Large intestine (tissue), 3 donors: ENCODE results near the gene ELMO1. TPM values are rescaled to one million over a fixed set of nuclear protein-coding genes. Genes with fewer than 3 reads are reported as not detected.

ENCODE experiments used
- DNase-seq, 2 donors: peaks; one replicate each; pipeline versions ENCODE4 v3.0.0 to v3.0.0-alpha.2; 2013
- H3K27ac ChIP-seq: one replicate; pipeline ENCODE4 v1.5.1; 2013; ENCODE audit warnings: low read length
- H3K27me3 ChIP-seq: 2 replicates; pipeline ENCODE4 v1.6.1; 2013; ENCODE audit warnings: low read length; ENCODE audit not compliant: control insufficient read depth, insufficient read depth
- H3K36me3 ChIP-seq: 2 replicates; pipeline ENCODE4 v1.6.1; 2013; ENCODE audit warnings: low read length; ENCODE audit not compliant: control insufficient read depth, insufficient read depth
- H3K4me1 ChIP-seq: one replicate; pipeline ENCODE4 v1.6.1; 2013; ENCODE audit warnings: low read length; ENCODE audit not compliant: control insufficient read depth, insufficient read depth
- H3K4me3 ChIP-seq: one replicate; pipeline ENCODE4 v1.5.1; 2013; ENCODE audit warnings: low read length
- H3K9me3 ChIP-seq: one replicate; pipeline ENCODE4 v1.6.1; 2013; ENCODE audit warnings: mild to moderate bottlenecking, low read depth, low read length, moderate library complexity; ENCODE audit not compliant: control insufficient read depth
- WGBS: methylation state at CpG from one replicate; pipeline ENCODE4 v1.1.5; 2013; ENCODE audit warnings: low lambda C conversion rate; ENCODE audit not compliant: insufficient coverage; 5-methylcytosine and 5-hydroxymethylcytosine counted together
- polyA plus RNA-seq: library from polyadenylated mRNA; unstranded; fragments of 120-200 nt; gene quantifications from one replicate; pipeline ENCODE4 v1.2.1, GENCODE V29; 2013

ELMO1 gene
- polyA plus RNA-seq, 1 donor, result 9.5 TPM

DNA sequence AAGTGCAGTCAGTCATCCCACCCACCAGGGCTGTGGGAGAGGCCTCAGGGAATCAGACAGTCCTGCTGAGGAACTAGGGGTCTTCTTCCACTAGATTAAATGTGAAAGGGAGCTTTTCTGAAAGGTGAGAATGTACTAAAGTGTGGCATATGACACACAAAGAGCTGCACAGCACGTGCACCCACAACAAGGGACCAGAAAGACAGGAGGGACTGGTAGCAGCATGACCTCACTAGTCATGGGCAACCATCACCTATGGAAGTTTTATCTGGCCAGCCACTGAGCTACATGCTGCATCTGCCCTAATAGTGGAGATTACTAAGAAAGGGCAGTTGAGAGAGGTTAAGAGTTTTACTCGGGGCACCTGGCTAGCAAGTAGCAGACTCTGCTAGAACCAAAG is 519.9 kb downstream of the ELMO1 start:
- no CpG with 5 or more reads among the region's 2 CpGs for WGBS

GRCh38 chr7:36928311-36928710 is 520.4 kb downstream of the ELMO1 start:
- Histone ChIP-seq H3K9me3 (no peaks in the 10 kb centered on the region), H3K4me3 (no peak overlapping the region), H3K27me3 (no peaks in the 10 kb centered on the region), H3K27ac (no peak overlapping the region), H3K4me1 (peaks cover 22% of the 10 kb centered on the region), H3K36me3 (no peaks in the 10 kb centered on the region)
- WGBS, result 30% methylated on average over 2 of the region's 5 CpGs
- peak in 1 of 2 donors; percentile 51 for DNase-seq

More for the DNA sequence above, 519.9 kb downstream of the ELMO1 start:
- Histone ChIP-seq H3K4me3 (no peak overlapping the region), H3K4me1 (peaks cover 18% of the 10 kb centered on the region), H3K9me3 (peaks cover 3% of the 10 kb centered on the region), H3K36me3 (no peaks in the 10 kb centered on the region), H3K27me3 (no peaks in the 10 kb centered on the region), H3K27ac (no peak overlapping the region)
- DNase-seq, result no peak

- H3K27ac ChIP-seq, result no peak overlapping the region
- no CpG with 5 or more reads among the region's 3 CpGs for WGBS
- no peaks in the 10 kb centered on the region for H3K27me3 ChIP-seq
- no peaks in the 10 kb centered on the region for H3K36me3 ChIP-seq
- DNase-seq, result no peak
- H3K4me1 ChIP-seq, result peaks cover 24% of the 10 kb centered on the region
- H3K9me3 ChIP-seq, result no peaks in the 10 kb centered on the region
- no peak overlapping the region for H3K4me3 ChIP-seq
Observed at GRCh38 chr7:36925691-36926090, 523.0 kb downstream of the ELMO1 start.

DNA sequence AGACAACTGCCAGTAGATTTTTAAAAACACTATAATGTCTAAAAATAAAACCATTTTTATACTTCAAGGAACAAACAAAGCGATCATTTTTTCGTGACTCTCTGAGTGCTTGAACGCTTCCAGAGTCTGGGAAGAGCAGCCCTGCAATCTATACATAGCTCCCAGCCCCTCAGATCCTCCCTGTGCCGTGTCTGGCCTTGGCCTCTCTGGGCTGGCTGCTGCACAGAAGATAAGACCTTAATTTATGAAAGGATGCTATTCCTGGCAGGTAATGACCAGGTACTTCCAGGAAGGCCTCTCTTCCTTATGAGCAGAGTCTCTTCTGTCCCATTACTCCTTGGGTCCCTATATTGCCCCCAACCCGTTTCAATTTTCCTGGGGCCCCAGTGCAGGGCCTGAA is 523.5 kb downstream of the ELMO1 start:
- no peak overlapping the region for H3K27ac ChIP-seq
- WGBS, result no CpG with 5 or more reads among the region's 5 CpGs
- no peaks in the 10 kb centered on the region for H3K9me3 ChIP-seq
- H3K4me1 ChIP-seq, result peaks cover 24% of the 10 kb centered on the region
- no peak overlapping the region for H3K4me3 ChIP-seq
- no peak for DNase-seq
- no peaks in the 10 kb centered on the region for H3K27me3 ChIP-seq
- no peaks in the 10 kb centered on the region for H3K36me3 ChIP-seq

DNA sequence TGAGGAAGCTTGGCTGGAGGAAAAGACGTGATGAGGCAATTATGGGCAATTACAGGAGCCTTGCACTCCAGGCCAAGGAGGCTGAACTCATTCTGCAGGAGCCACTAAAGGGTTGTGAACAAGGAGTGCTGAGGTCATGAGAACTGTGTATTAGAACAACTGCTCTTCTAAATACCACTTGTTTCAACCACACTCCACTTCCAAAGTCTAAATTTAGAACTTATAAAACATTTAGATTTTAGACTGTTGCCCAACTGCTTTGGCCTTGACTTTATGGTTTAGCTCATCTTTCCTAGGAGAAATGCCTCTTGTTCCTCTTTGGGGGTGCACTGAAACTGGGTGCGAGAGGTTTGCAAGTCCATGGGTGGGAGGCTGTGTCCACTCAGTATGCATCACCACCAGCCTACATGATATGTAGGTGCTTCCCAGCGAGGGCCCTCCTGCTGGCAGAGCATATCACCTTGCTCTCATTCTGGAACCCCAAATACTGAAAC is 524.7 kb downstream of the ELMO1 start:
- peak; percentile 81 to 90 for DNase-seq
- no CpG with 5 or more reads among the region's 3 CpGs for WGBS
- no peak overlapping the region for H3K4me3 ChIP-seq
- peaks cover 24% of the 10 kb centered on the region for H3K4me1 ChIP-seq
- no peaks in the 10 kb centered on the region for H3K36me3 ChIP-seq
- H3K27me3 ChIP-seq, result no peaks in the 10 kb centered on the region
- no peaks in the 10 kb centered on the region for H3K9me3 ChIP-seq
- H3K27ac ChIP-seq, result peak overlapping the region; percentile 34

DNA sequence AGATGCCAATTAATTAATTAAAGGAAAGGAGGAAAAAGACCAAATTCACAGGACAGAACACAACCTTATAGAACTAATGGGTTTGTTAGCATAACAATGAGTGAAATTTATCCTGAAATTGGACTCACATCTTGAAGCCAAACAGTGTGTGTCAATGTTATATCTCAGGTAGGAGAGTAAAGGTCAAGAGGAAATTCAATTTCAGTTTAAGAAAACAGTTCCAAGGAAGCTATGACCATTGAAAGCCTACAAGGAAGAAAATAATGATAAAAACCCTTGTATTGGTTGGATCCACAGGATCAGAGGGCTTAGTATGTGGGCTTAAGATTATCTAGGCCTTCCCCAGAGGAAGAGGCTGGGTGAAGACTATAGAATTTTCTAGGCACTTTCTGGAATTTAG is 525.5 kb downstream of the ELMO1 start:
- no peaks in the 10 kb centered on the region for H3K27me3 ChIP-seq
- H3K36me3 ChIP-seq, result no peaks in the 10 kb centered on the region
- peak overlapping the region; percentile 25 for H3K27ac ChIP-seq
- H3K4me1 ChIP-seq, result peaks cover 18% of the 10 kb centered on the region
- H3K4me3 ChIP-seq, result no peak overlapping the region
- peak in 1 of 2 donors; percentile 37 for DNase-seq
- no peaks in the 10 kb centered on the region for H3K9me3 ChIP-seq

GRCh38 chr7:36920433-36920832 is 528.2 kb downstream of the ELMO1 start:
- Histone ChIP-seq H3K4me3 (no peak overlapping the region), H3K9me3 (no peaks in the 10 kb centered on the region), H3K36me3 (no peaks in the 10 kb centered on the region), H3K27me3 (no peaks in the 10 kb centered on the region), H3K4me1 (peaks cover 13% of the 10 kb centered on the region), H3K27ac (no peak overlapping the region)
- WGBS, result 86% methylated on average over 1 of the region's 1 CpG
- DNase-seq, result no peak

- Histone ChIP-seq H3K27me3 (no peaks in the 10 kb centered on the region), H3K27ac (no peak overlapping the region), H3K9me3 (no peaks in the 10 kb centered on the region), H3K4me3 (no peak overlapping the region), H3K36me3 (no peaks in the 10 kb centered on the region), H3K4me1 (peaks cover 13% of the 10 kb centered on the region)
- no peak for DNase-seq
- WGBS, result 100% methylated on average over 1 of the region's 4 CpGs
Observed at GRCh38 chr7:36919738-36920137, 528.9 kb downstream of the ELMO1 start.

DNA sequence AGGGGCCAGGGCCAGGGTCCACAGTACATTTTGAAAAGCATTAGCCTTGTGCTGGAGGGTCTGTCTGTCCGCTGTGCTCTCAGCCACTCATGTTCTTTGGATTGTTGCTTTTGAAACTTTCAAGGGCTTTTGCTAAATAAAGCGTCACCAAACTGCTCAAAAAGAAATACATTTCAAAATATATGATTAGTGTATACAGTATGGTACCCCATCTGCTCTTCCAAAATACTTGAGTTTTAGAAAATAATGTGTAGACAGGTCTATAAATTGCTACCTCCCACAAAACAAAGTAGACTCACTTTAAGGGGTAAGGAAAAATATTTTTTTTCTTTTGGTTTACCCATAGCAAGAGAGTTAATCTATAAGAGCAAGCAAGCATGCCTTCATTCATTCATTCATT is 530.1 kb downstream of the ELMO1 start:
- no peak overlapping the region for H3K4me3 ChIP-seq
- H3K4me1 ChIP-seq, result peaks cover 5% of the 10 kb centered on the region
- H3K27me3 ChIP-seq, result no peaks in the 10 kb centered on the region
- no peak for DNase-seq
- no peaks in the 10 kb centered on the region for H3K9me3 ChIP-seq
- no peaks in the 10 kb centered on the region for H3K36me3 ChIP-seq
- WGBS, result no CpG with 5 or more reads among the region's 2 CpGs
- H3K27ac ChIP-seq, result no peak overlapping the region

GRCh38 chr7:36916619-36917018 is 532.0 kb downstream of the ELMO1 start:
- Histone ChIP-seq H3K9me3 (no peaks in the 10 kb centered on the region), H3K36me3 (no peaks in the 10 kb centered on the region), H3K27me3 (no peaks in the 10 kb centered on the region), H3K4me1 (no peaks in the 10 kb centered on the region), H3K4me3 (no peak overlapping the region), H3K27ac (no peak overlapping the region)
- DNase-seq, result no peak

GRCh38 chr7:36916116-36916515 is 532.5 kb downstream of the ELMO1 start:
- Histone ChIP-seq H3K4me1 (no peaks in the 10 kb centered on the region), H3K9me3 (no peaks in the 10 kb centered on the region), H3K27ac (no peak overlapping the region), H3K27me3 (no peaks in the 10 kb centered on the region), H3K36me3 (no peaks in the 10 kb centered on the region), H3K4me3 (no peak overlapping the region)
- DNase-seq, result no peak
- WGBS, result no CpG with 5 or more reads among the region's 3 CpGs
